B cell (primary cell): ENCODE results near the gene PFAS. TPM values are rescaled to one million over a fixed set of nuclear protein-coding genes. Genes with fewer than 3 reads are reported as not detected.
A peak's percentile ranks its signal among the peaks of the same experiment; 100 is the strongest.

ENCODE experiments used
- ATAC-seq: fragments of 200-7000 bp; cut with Tn5 transposase; one replicate; pipeline ENCODE4 v1.10.0; 2021; ENCODE audit warnings: low read depth, mild to moderate bottlenecking, moderate number of reproducible peaks, moderate library complexity
- CTCF ChIA-PET: fragments of 350-600 bp; sonication (Branson Sonifier 250); formaldehyde crosslinking; loops from one replicate; lab custom pipeline; 2021; ENCODE audit warnings: antibody characterized with exemption, inconsistent platforms; lab: Charles Lee
- POLR2A ChIA-PET: fragments of 350-600 bp; sonication (Branson Sonifier 250); formaldehyde crosslinking; loops from one replicate; lab custom pipeline; 2021; ENCODE audit warnings: antibody characterized with exemption; lab: Charles Lee
- DNase-seq: peaks from one replicate; pipeline ENCODE4 v3.0.0; 2013
- H2AFZ ChIP-seq: 2 replicates; pipeline ENCODE4 v1.6.1; 2012; ENCODE audit warnings: mild to moderate bottlenecking, low read depth, low read length; ENCODE audit not compliant: insufficient read depth, poor library complexity, severe bottlenecking
- H3K27ac ChIP-seq, 2 donors: 1 replicate in 1 of 2; 2 replicates in 1 of 2; pipeline ENCODE4 v1.5.1; 2012 to 2013; ENCODE audit warnings: low read length in 2 of 2, mild to moderate bottlenecking in 2 of 2, moderate library complexity in 1 of 2
- H3K27me3 ChIP-seq, 4 experiments: fragments of 200-600 bp in 1 of 4; sonication (generic) in 1 of 4; replicated peaks in 1 of 4; 1 replicate in 2 of 4; 2 replicates in 2 of 4; pipeline versions ENCODE4 v1.6.1 to v1.7.0; 2013 to 2016; ENCODE audit warnings: low read length in 3 of 4, mild to moderate bottlenecking in 2 of 4, mixed read lengths in 1 of 4, moderate library complexity in 1 of 4; ENCODE audit not compliant: insufficient read depth in 4 of 4, control insufficient read depth in 3 of 4; ENCODE audit errors: control extremely low read depth in 1 of 4
- H3K36me3 ChIP-seq, 2 experiments: replicated peaks in 1 of 2; 1 replicate in 1 of 2; 2 replicates in 1 of 2; pipeline versions ENCODE4 v1.6.1 to v1.7.1; 2013; ENCODE audit warnings: low read length in 1 of 2; ENCODE audit not compliant: insufficient read depth in 2 of 2, control insufficient read depth in 1 of 2; ENCODE audit errors: control extremely low read depth in 1 of 2, extremely low read depth in 1 of 2
- H3K4me1 ChIP-seq, 2 donors: fragments of 200-600 bp in 1 of 2; sonication (generic) in 1 of 2; 1 replicate in 1 of 2; 2 replicates in 1 of 2; pipeline versions ENCODE4 v1.5.1 to v1.6.1; 2013 to 2017; ENCODE audit warnings: low read length in 2 of 2; ENCODE audit not compliant: control insufficient read depth in 2 of 2, insufficient read depth in 2 of 2
- H3K4me2 ChIP-seq: replicated peaks from 2 replicates; pipeline ENCODE3; 2012; ENCODE audit warnings: mild to moderate bottlenecking, low read depth, low read length; ENCODE audit not compliant: poor library complexity, severe bottlenecking
- H3K4me3 ChIP-seq, 5 experiments: fragments of 200-600 bp in 1 of 5; sonication (generic) in 1 of 5; 1 replicate in 3 of 5; 2 replicates in 2 of 5; pipeline versions ENCODE4 v1.5.1 to v1.7.0; 2011 to 2016; ENCODE audit warnings: low read length in 4 of 5, mild to moderate bottlenecking in 4 of 5, low read depth in 2 of 5, control low read depth in 1 of 5, moderate library complexity in 1 of 5; ENCODE audit not compliant: insufficient read depth in 1 of 5; ENCODE audit errors: control extremely low read depth in 1 of 5, extremely low read depth in 1 of 5
- H3K79me2 ChIP-seq: fragments of 200-600 bp; sonication (generic); one replicate; pipeline ENCODE4 v1.6.0; 2016; ENCODE audit warnings: low read length; ENCODE audit not compliant: control insufficient read depth, insufficient read depth
- H3K9ac ChIP-seq: fragments of 200-600 bp; sonication (generic); 2 replicates; pipeline ENCODE4 v1.6.1; 2017; ENCODE audit warnings: mild to moderate bottlenecking, low read length, moderate library complexity
- H3K9me3 ChIP-seq, 3 donors: one replicate each; pipeline versions ENCODE4 v1.6.1 to v1.7.1; 2013; ENCODE audit warnings: low read length in 2 of 3; ENCODE audit not compliant: control insufficient read depth in 2 of 3, insufficient read depth in 1 of 3; ENCODE audit errors: control extremely low read depth in 1 of 3
- H4K20me1 ChIP-seq: 2 replicates; pipeline ENCODE4 v1.6.0; 2012; ENCODE audit warnings: mild to moderate bottlenecking, low read length; ENCODE audit not compliant: insufficient read depth, control insufficient read depth, poor library complexity, severe bottlenecking
- H3K27ac Mint-ChIP-seq: one replicate; pipeline ENCODE4 v1.8.0; 2021; ENCODE audit warnings: mixed read lengths
- H3K27me3 Mint-ChIP-seq: one replicate; pipeline ENCODE4 v1.8.0; 2021; ENCODE audit warnings: mixed read lengths
- H3K4me1 Mint-ChIP-seq: one replicate; pipeline ENCODE4 v1.8.0; 2021; ENCODE audit warnings: mixed read lengths
- H3K4me3 Mint-ChIP-seq: one replicate; pipeline ENCODE4 v1.8.0; 2021; ENCODE audit warnings: mixed read lengths
- H3K9me3 Mint-ChIP-seq: one replicate; pipeline ENCODE4 v1.8.0; 2022; ENCODE audit warnings: mixed read lengths; ENCODE audit not compliant: insufficient read depth
- EZH2 ChIP-seq: IDR thresholded peaks from 2 replicates; pipeline ENCODE4 v1.6.1; 2012; ENCODE audit warnings: borderline replicate concordance, low read depth, mild to moderate bottlenecking, moderate library complexity, low read length; ENCODE audit not compliant: insufficient read depth, poor library complexity, severe bottlenecking
- WGBS: methylation state at CpG from one replicate; pipeline ENCODE4 v1.1.5; 2013; ENCODE audit warnings: missing lambda C conversion rate; ENCODE audit not compliant: insufficient coverage; 5-methylcytosine and 5-hydroxymethylcytosine counted together
- intact Hi-C: fragments of 100-400 bp; cut with micrococcal nuclease; formaldehyde crosslinking; loops from one replicate; pipeline ENCODE4 v1.10.0; 2022
- polyA plus RNA-seq: library from polyadenylated mRNA; depleted of rRNA; stranded (reverse); fragments of >200 nt; gene quantifications from 2 replicates; pipeline ENCODE4 v1.2.3, GENCODE V29; 2012
- total RNA-seq, 2 donors: library from RNA; stranded (reverse); fragments of 120-200 nt in 1 of 2; gene quantifications; 1 replicate in 1 of 2; 2 replicates in 1 of 2; pipeline versions ENCODE4 v1.2.3 to v1.2.4, GENCODE V29; 2013 to 2022
- TF ChIP-seq, protein P1 (sequence below): fragments of 200-600 bp; IDR thresholded peaks from one replicate; pipeline ENCODE4 v1.8.0; 2022; ENCODE audit warnings: antibody characterized with exemption, mild to moderate bottlenecking

PFAS gene
- total and polyA plus RNA-seq, 2 donors (not counting 1 experiment from before 2014, with no cell fraction given), result 22.3 to 65.5 TPM

DNA sequence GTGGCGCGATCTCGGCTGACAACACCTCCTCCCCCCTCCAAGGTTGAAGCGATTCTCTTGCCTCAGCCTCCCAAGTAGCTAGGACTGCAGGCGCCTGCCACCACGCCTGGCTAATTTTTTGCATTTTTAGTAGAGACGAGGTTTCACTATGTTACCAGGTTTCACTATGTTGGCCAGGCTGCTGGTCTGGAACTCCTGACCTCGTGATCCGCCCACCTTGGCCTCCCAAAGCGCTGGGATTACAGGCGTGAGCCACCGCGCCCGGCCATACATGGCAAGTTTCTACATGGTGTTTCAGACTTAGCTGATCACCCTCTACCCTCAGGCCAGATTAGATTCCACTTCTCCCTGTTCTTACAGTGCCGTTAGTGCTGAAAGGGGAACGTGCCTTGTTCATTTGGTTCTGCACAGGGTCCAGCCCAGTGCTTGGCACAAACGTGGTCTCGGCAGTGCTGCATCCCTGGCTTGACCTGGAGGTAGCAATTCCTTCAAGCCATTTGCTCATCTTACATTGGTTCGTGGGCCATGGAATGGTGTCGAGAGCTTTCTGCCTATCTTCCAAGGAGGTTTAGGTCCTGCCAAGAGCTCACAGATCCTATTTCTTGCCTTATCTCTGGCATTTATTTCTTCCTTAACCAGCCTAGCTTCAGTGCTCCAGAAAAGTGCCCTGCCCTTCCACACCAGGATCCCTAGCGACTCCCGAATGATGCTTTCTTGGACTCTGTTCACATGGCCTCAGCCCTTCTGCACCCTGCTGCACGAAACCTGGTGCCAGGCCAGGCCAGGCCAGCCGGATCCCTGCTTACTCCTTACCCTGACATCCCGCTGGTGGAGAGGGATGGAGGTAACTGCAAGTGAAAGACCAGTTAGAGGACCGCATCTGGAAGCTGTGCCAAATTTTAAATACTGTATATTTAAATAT lies 23.9 kb upstream of the PFAS start:
- WGBS, result 96% methylated on average over 16 of the region's 26 CpGs
- POLR2A ChIA-PET, result interaction anchor here (0.6 to 7.5 kb wide), 12 partner anchors 11 to 515 kb away, joined by 3 to 158 read pairs (median 7); partner anchors contain the start of genes BORCS6, CTC1, PFAS and SLC25A35

More for the DNA sequence above, 23.9 kb upstream of the PFAS start:
- Histone ChIP-seq H3K79me2 (peaks cover 15% of the 10 kb centered on the region), H3K9ac (no peak overlapping the region), H3K4me1 (peaks cover 32 to 45% of the 10 kb centered on the region in 2 donors), H4K20me1 (peaks cover 31% of the 10 kb centered on the region), H2AFZ (no peak overlapping the region), H3K4me2 (no peak overlapping the region), H3K27ac (no peak overlapping the region), H3K27me3 (no peaks in the 10 kb centered on the region), H3K36me3 (peaks cover 0 to 32% of the 10 kb centered on the region in 2 experiments), H3K9me3 (no peaks in the 10 kb centered on the region), H3K4me3 (no peak overlapping the region)
- Mint-ChIP-seq H3K27ac (peak overlapping the region; percentile 33), H3K9me3 (no peaks in the 10 kb centered on the region), H3K27me3 (no peaks in the 10 kb centered on the region), H3K4me3 (peak overlapping the region; percentile 55), H3K4me1 (peaks cover 59% of the 10 kb centered on the region)
- ATAC-seq (no peak), DNase-seq (no peak)
- CTCF ChIA-PET, result interaction anchor here (0.9 to 6.0 kb wide), 6 partner anchors 10 to 105 kb away, joined by 3 to 72 read pairs (median 9); partner anchors contain the start of genes AURKB, CTC1 and PFAS
- TF ChIP-seq, protein P1, sequence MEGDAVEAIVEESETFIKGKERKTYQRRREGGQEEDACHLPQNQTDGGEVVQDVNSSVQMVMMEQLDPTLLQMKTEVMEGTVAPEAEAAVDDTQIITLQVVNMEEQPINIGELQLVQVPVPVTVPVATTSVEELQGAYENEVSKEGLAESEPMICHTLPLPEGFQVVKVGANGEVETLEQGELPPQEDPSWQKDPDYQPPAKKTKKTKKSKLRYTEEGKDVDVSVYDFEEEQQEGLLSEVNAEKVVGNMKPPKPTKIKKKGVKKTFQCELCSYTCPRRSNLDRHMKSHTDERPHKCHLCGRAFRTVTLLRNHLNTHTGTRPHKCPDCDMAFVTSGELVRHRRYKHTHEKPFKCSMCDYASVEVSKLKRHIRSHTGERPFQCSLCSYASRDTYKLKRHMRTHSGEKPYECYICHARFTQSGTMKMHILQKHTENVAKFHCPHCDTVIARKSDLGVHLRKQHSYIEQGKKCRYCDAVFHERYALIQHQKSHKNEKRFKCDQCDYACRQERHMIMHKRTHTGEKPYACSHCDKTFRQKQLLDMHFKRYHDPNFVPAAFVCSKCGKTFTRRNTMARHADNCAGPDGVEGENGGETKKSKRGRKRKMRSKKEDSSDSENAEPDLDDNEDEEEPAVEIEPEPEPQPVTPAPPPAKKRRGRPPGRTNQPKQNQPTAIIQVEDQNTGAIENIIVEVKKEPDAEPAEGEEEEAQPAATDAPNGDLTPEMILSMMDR, result no peak
- no peak for TF ChIP-seq EZH2
- intact Hi-C loops, result loop anchor here (10.0 kb wide), 1 partner anchor 210 kb away; the partner anchor contains the start of gene NDEL1
